OCI-LY1 (cell line): ENCODE data around the gene TSC22D2.

Source experiments
- H2AFZ ChIP-seq: fragments of 200-600 bp; sonication (generic), shearing (Covaris generic); 2 replicates; pipeline ENCODE4 v1.6.0; 2014; ENCODE audit warnings: antibody characterized with exemption, mild to moderate bottlenecking, low read length
- H3F3A ChIP-seq: fragments of 200-600 bp; sonication (generic), shearing (Covaris generic); 2 replicates; pipeline ENCODE4 v1.6.0; 2014; ENCODE audit warnings: mild to moderate bottlenecking, antibody characterized with exemption, low read length, moderate library complexity; ENCODE audit not compliant: insufficient read depth
- H3K27ac ChIP-seq: fragments of 200-600 bp; sonication (generic); 2 replicates; pipeline ENCODE4 v1.5.1; 2014; ENCODE audit warnings: low read length, mixed run types, mild to moderate bottlenecking, low read depth; ENCODE audit not compliant: poor library complexity, severe bottlenecking
- H3K27me3 ChIP-seq: fragments of 200-600 bp; sonication (generic); 2 replicates; pipeline ENCODE4 v1.6.0; 2014; ENCODE audit warnings: antibody characterized with exemption, mild to moderate bottlenecking, low read length, moderate library complexity; ENCODE audit not compliant: insufficient read depth
- H3K36me3 ChIP-seq: fragments of 200-600 bp; sonication (generic); 2 replicates; pipeline ENCODE4 v1.6.1; 2014; ENCODE audit warnings: mild to moderate bottlenecking, antibody characterized with exemption, low read length, moderate library complexity, mixed read lengths; ENCODE audit not compliant: insufficient read depth
- H3K4me1 ChIP-seq: fragments of 200-600 bp; sonication (generic); 2 replicates; pipeline ENCODE4 v1.5.1; 2014; ENCODE audit warnings: mild to moderate bottlenecking, low read length, moderate library complexity; ENCODE audit not compliant: insufficient read depth, severe bottlenecking
- H3K4me2 ChIP-seq: fragments of 200-600 bp; sonication (generic), shearing (Covaris generic); 2 replicates; pipeline ENCODE4 v1.6.1; 2014; ENCODE audit warnings: low read length
- H3K4me3 ChIP-seq: fragments of 200-600 bp; sonication (generic); 2 replicates; pipeline ENCODE4 v1.5.1; 2014; ENCODE audit warnings: low read length, low read depth, mild to moderate bottlenecking, mixed read lengths; ENCODE audit not compliant: poor library complexity, severe bottlenecking
- H3K79me2 ChIP-seq: fragments of 200-600 bp; shearing (Covaris generic); 2 replicates; pipeline ENCODE4 v1.6.1; 2016; ENCODE audit warnings: mixed run types, low read length, mixed read lengths; ENCODE audit not compliant: insufficient read depth
- H3K9ac ChIP-seq: fragments of 200-600 bp; sonication (generic), shearing (Covaris generic); 2 replicates; pipeline ENCODE4 v1.6.1; 2014; ENCODE audit warnings: mild to moderate bottlenecking, low read length, mixed read lengths
- H3K9me2 ChIP-seq: fragments of 200-600 bp; sonication (generic), shearing (Covaris generic); 2 replicates; pipeline ENCODE4 v1.6.1; 2014; ENCODE audit warnings: low read depth, mild to moderate bottlenecking, low read length, mixed read lengths
- H3K9me3 ChIP-seq: fragments of 200-600 bp; shearing (Covaris generic); 2 replicates; pipeline ENCODE4 v1.6.1; 2014; ENCODE audit warnings: low read length, mixed read lengths
- H4K20me1 ChIP-seq: fragments of 200-600 bp; sonication (generic), shearing (Covaris generic); 2 replicates; pipeline ENCODE4 v1.6.0; 2016; ENCODE audit warnings: mild to moderate bottlenecking, low read length; ENCODE audit not compliant: insufficient read depth
- CTCF ChIP-seq: fragments of 200-600 bp; sonication (generic), shearing (Covaris generic); IDR thresholded peaks from 2 replicates; pipeline ENCODE4 v1.5.1; 2017; ENCODE audit warnings: mild to moderate bottlenecking, antibody characterized with exemption, low read length, moderate library complexity, mixed read lengths
- EZH2 ChIP-seq: fragments of 200-600 bp; sonication (generic), shearing (Covaris generic); IDR thresholded peaks from 2 replicates; pipeline ENCODE4 v1.8.0; 2017; ENCODE audit warnings: borderline replicate concordance, mixed run types, mild to moderate bottlenecking, antibody characterized with exemption, low read length, moderate library complexity, mixed read lengths

TSC22D2 gene

GRCh38 chr3:150490277-150490986 is 82.3 kb downstream of the TSC22D2 start:
- Histone ChIP-seq H3F3A (no peaks in the 10 kb centered on the region), H3K36me3 (no peaks in the 10 kb centered on the region), H3K9me3 (no peaks in the 10 kb centered on the region), H3K9ac (no peak overlapping the region), H3K4me1 (no peaks in the 10 kb centered on the region), H3K27ac (no peak overlapping the region), H4K20me1 (no peaks in the 10 kb centered on the region), H2AFZ (no peak overlapping the region), H3K9me2 (no peaks in the 10 kb centered on the region), H3K4me2 (no peak overlapping the region), H3K4me3 (no peak overlapping the region), H3K79me2 (no peaks in the 10 kb centered on the region), H3K27me3 (no peaks in the 10 kb centered on the region)
- TF ChIP-seq CTCF (no peak), EZH2 (no peak)

GRCh38 chr3:150494411-150494977 is 86.4 kb downstream of the TSC22D2 start:
- TF ChIP-seq CTCF (no peak), EZH2 (no peak)
- H3K9me3 ChIP-seq, result no peaks in the 10 kb centered on the region
- H3K79me2 ChIP-seq, result no peaks in the 10 kb centered on the region
- H3F3A ChIP-seq, result no peaks in the 10 kb centered on the region
- no peak overlapping the region for H3K4me3 ChIP-seq
- H3K9ac ChIP-seq, result no peak overlapping the region
- no peak overlapping the region for H2AFZ ChIP-seq
- no peak overlapping the region for H3K4me2 ChIP-seq
- H3K4me1 ChIP-seq, result no peaks in the 10 kb centered on the region
- no peak overlapping the region for H3K27ac ChIP-seq
- no peaks in the 10 kb centered on the region for H3K36me3 ChIP-seq
- H4K20me1 ChIP-seq, result no peaks in the 10 kb centered on the region
- H3K27me3 ChIP-seq, result no peaks in the 10 kb centered on the region
- no peaks in the 10 kb centered on the region for H3K9me2 ChIP-seq

GRCh38 chr3:150495149-150495548 is 87.1 kb downstream of the TSC22D2 start:
- H3K9ac ChIP-seq, result no peak overlapping the region
- no peak overlapping the region for H3K27ac ChIP-seq
- no peaks in the 10 kb centered on the region for H3K9me3 ChIP-seq
- no peak for TF ChIP-seq CTCF
- TF ChIP-seq EZH2, result no peak
- H3K27me3 ChIP-seq, result no peaks in the 10 kb centered on the region
- H3K4me2 ChIP-seq, result no peak overlapping the region
- H3K79me2 ChIP-seq, result no peaks in the 10 kb centered on the region
- no peak overlapping the region for H3K4me3 ChIP-seq
- H4K20me1 ChIP-seq, result no peaks in the 10 kb centered on the region
- H3F3A ChIP-seq, result no peaks in the 10 kb centered on the region
- H3K36me3 ChIP-seq, result no peaks in the 10 kb centered on the region
- H3K4me1 ChIP-seq, result no peaks in the 10 kb centered on the region
- H3K9me2 ChIP-seq, result no peaks in the 10 kb centered on the region
- no peak overlapping the region for H2AFZ ChIP-seq
